Ovary (tissue), 9 donors: ENCODE results near the gene NGF. TPM values are rescaled to one million over a fixed set of nuclear protein-coding genes. Genes with fewer than 3 reads are reported as not detected.

Experiments used
- DNase-seq, 5 donors: peaks; one replicate each; pipeline ENCODE4 v3.0.0-alpha.2; 2019 to 2020
- H3K27ac ChIP-seq, 2 donors: fragments of 200-600 bp; one replicate each; pipeline versions ENCODE4 v1.5.1 to v1.8.0; 2019 to 2022
- H3K27me3 ChIP-seq: fragments of 200-600 bp; one replicate; pipeline ENCODE4 v1.8.0; 2022
- H3K36me3 ChIP-seq: fragments of 200-600 bp; sonication (generic); one replicate; pipeline ENCODE4 v1.5.1; 2019
- H3K4me1 ChIP-seq: one replicate; pipeline ENCODE4 v1.8.1; 2013; ENCODE audit warnings: mild to moderate bottlenecking, moderate library complexity; ENCODE audit not compliant: insufficient read depth
- H3K4me3 ChIP-seq: fragments of 200-600 bp; sonication (generic); one replicate; pipeline ENCODE4 v1.5.1; 2017
- H3K9me3 ChIP-seq, 2 donors: fragments of 200-600 bp in 1 of 2; sonication (generic) in 1 of 2; one replicate each; pipeline versions ENCODE4 v1.5.1 to v1.8.1; 2013 to 2019; ENCODE audit warnings: mild to moderate bottlenecking in 1 of 2, moderate library complexity in 1 of 2
- CTCF ChIP-seq, 3 donors: fragments of 450-650 bp in 2 of 3; fragments of 200-600 bp in 1 of 3; IDR thresholded peaks; one replicate each; pipeline versions ENCODE4 v1.5.1 to v1.8.0; 2016 to 2022; ENCODE audit warnings: antibody characterized with exemption in 3 of 3, mild to moderate bottlenecking in 1 of 3
- EP300 ChIP-seq: sonication (generic); formaldehyde crosslinking; IDR thresholded peaks from one replicate; pipeline ENCODE4 v1.6.1; 2017; ENCODE audit warnings: antibody characterized with exemption
- POLR2A ChIP-seq: fragments of 450-650 bp; IDR thresholded peaks from one replicate; pipeline ENCODE4 v1.6.1; 2017; ENCODE audit warnings: antibody characterized with exemption, mild to moderate bottlenecking, moderate library complexity
- WGBS, 3 donors: extraction: QIAGEN DNeasy Blood & Tissue Kit in 1 of 3; methylation state at CpG; one replicate each; pipeline versions ENCODE4 v1.1.5 to v1.1.7; 2013 to 2017; 5-methylcytosine and 5-hydroxymethylcytosine counted together
- intact Hi-C, 4 donors: fragments of 100-400 bp; cut with DNase I; formaldehyde crosslinking; loops; one replicate each; pipeline versions ENCODE4 v1.11.0 to v1.15.1; 2022 to 2023
- polyA plus RNA-seq, 2 donors: library from polyadenylated mRNA; stranded (reverse); fragments of 200-250 nt in 1 of 2; fragments of 350-450 nt in 1 of 2; fragmentation: Illumina TruSeq in 1 of 2; extraction: RNeasy Lipid Tissue Mini Kit (QIAGEN cat#74804) in 1 of 2; gene quantifications; one replicate each; pipeline ENCODE4 v1.2.3, GENCODE V29; 2013 to 2014
- total RNA-seq, 7 donors: library from RNA; depleted of rRNA in 2 of 7; stranded (reverse); fragments of >200 nt in 2 of 7; fragmentation: NEBNext Ultra II Directional in 3 of 7; extraction: Animal tissue kit (Norgen Biotek cat#: 25700) in 3 of 7; gene quantifications; one replicate each; pipeline versions ENCODE4 v1.1.0 to v1.2.4, GENCODE V29; 2016 to 2023
- donor health status: DM: no; HTN: no; CAD: no; lungs with moderate emphysema.
- donor health status: DM: no; HTN: no; CAD: no.
- donor health status: Bipolar disorder and iron deficiency.
- donor health status: DM: yes; HTN: yes; CAD: no.
- donor health status: DM: no; HTN: no; CAD: no.
- donor health status: DM: yes; HTN: yes; CAD: no.

Gene NGF
- total and polyA plus RNA-seq, 9 donors = 3.0 to 43.4 (median 14.1) TPM

- intact Hi-C loops = no loop called here
- 26 to 64% (median 53%) methylated on average over 2 of the region's 2 CpGs for WGBS, 3 donors
These were observed 17.0 kb upstream of the NGF start for GRCh38 chr1:115355069-115355468.

GRCh38 chr1:115351143-115351542 is 13.1 kb upstream of the NGF start:
- H3K27ac ChIP-seq = no peak overlapping the region
- TF ChIP-seq CTCF (IDR thresholded peaks at IDR 0.05) = no peak
- no peak for TF ChIP-seq POLR2A
- no peak for TF ChIP-seq EP300
- WGBS, 3 donors = 80 to 83% (median 81%) methylated on average over 5 of the region's 5 CpGs
- H3K36me3 ChIP-seq = no peaks in the 10 kb centered on the region
- no peaks in the 10 kb centered on the region for H3K9me3 ChIP-seq
- no peaks in the 10 kb centered on the region for H3K27me3 ChIP-seq
- intact Hi-C loops = no loop called here
- DNase-seq = no peak
- no peaks in the 10 kb centered on the region for H3K4me1 ChIP-seq
- no peak overlapping the region for H3K4me3 ChIP-seq

More at GRCh38 chr1:115355069-115355468, 17.0 kb upstream of the NGF start:
- Histone ChIP-seq H3K4me3 (no peak overlapping the region), H3K9me3 (no peaks in the 10 kb centered on the region), H3K36me3 (no peaks in the 10 kb centered on the region), H3K27me3 (no peaks in the 10 kb centered on the region), H3K4me1 (no peaks in the 10 kb centered on the region), H3K27ac (no peak overlapping the region)
- no peak for TF ChIP-seq EP300
- DNase-seq = no peak

DNA sequence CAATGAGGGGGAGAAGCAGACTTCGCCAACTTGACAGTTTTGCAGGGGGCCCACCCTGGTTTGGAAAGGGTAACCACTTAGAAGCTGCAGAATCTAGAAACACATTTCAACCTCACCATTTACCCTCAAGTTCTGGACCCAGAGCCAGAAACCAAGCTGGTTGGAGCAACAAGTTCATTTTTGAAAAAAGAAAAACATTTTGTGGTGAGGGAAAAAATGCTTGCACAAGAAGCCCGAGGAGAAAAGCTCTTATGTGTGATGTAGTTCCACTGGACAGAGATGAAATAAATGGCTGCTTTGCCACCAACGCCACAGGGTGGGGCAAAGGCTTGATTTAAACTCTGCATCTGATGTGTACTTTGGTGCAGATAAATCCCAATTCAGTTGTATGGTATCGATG is 10.6 kb upstream of the NGF start:
- intact Hi-C loops = no loop called here
- no peaks in the 10 kb centered on the region for H3K27me3 ChIP-seq
- H3K4me3 ChIP-seq = no peak overlapping the region
- TF ChIP-seq POLR2A (no peak), EP300 (no peak), CTCF (IDR thresholded peaks at IDR 0.05) (no peak)
- H3K27ac ChIP-seq = no peak overlapping the region
- no peaks in the 10 kb centered on the region for H3K9me3 ChIP-seq
- no peaks in the 10 kb centered on the region for H3K4me1 ChIP-seq
- 76 to 79% (median 77%) methylated on average over 4 of the region's 4 CpGs for WGBS, 3 donors
- DNase-seq = no peak
- H3K36me3 ChIP-seq = no peaks in the 10 kb centered on the region

DNA sequence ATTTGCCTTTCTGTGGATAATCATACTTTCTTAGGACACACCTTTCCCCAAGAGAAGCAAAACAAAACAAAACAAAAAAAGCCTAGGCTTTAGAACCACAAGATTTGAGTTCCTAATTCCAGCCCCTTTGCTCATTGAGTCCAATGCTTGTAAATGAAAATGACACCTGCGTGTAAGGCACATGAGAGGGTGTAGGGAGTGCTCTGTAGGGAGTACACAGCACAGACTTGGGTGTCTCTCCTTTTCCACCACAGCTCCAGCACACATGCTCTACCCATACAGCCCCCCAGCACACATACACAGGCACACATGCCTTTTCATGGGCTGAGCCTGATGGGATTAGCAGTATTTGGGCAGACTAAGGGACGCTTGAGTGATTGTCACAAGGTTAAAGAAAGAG is 9.2 kb upstream of the NGF start:
- no peaks in the 10 kb centered on the region for H3K4me1 ChIP-seq
- intact Hi-C loops = no loop called here
- DNase-seq = no peak
- 88 to 92% (median 91%) methylated on average over 2 of the region's 2 CpGs for WGBS, 3 donors
- no peaks in the 10 kb centered on the region for H3K27me3 ChIP-seq
- TF ChIP-seq EP300 = no peak
- TF ChIP-seq CTCF (IDR thresholded peaks at IDR 0.05) = no peak
- TF ChIP-seq POLR2A = no peak
- no peaks in the 10 kb centered on the region for H3K9me3 ChIP-seq
- no peak overlapping the region for H3K4me3 ChIP-seq
- H3K27ac ChIP-seq = no peak overlapping the region
- no peaks in the 10 kb centered on the region for H3K36me3 ChIP-seq

DNA sequence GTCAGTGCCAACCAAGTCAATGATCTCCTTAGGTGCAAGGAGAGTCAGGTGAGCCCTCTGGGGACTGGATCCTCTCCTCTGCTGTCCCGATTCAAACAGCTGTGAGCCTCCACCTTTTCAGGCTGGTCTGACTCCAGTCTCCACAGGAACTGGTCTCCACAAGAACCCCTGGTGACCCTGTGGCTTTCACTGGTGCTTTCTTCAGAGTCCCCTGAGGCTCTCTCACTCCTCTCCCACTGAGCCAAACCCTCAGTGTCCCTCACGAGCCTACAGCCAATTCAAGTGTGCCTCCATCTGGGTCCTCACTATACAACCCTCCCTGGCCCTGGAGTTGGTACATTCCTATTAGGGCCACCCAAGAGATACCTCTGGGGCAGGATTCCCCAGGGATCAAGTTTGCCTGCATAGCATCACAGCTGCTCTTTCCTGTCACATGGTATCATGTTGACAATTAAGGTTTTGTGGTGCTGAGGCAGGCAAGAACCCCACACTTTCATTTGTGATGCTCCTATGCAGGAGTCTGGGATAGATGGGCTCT is 5.2 kb upstream of the NGF start:
- H3K36me3 ChIP-seq = no peaks in the 10 kb centered on the region
- no peak for DNase-seq
- H3K4me3 ChIP-seq = no peak overlapping the region
- no peaks in the 10 kb centered on the region for H3K27me3 ChIP-seq
- no peak overlapping the region for H3K27ac ChIP-seq
- no peak for TF ChIP-seq CTCF (IDR thresholded peaks at IDR 0.05)
- no peak for TF ChIP-seq POLR2A
- H3K9me3 ChIP-seq = no peaks in the 10 kb centered on the region
- H3K4me1 ChIP-seq = peaks cover 6% of the 10 kb centered on the region
- 82 to 91% (median 85%) methylated on average over 2 of the region's 2 CpGs for WGBS, 3 donors
- intact Hi-C loops = loop anchor here in 1 of 4 donors (5.0 kb wide), 1 partner anchor 201 kb away; no protein-coding TSS in a partner anchor
